ENCODE measurements around the gene IL27RA.

DNA sequence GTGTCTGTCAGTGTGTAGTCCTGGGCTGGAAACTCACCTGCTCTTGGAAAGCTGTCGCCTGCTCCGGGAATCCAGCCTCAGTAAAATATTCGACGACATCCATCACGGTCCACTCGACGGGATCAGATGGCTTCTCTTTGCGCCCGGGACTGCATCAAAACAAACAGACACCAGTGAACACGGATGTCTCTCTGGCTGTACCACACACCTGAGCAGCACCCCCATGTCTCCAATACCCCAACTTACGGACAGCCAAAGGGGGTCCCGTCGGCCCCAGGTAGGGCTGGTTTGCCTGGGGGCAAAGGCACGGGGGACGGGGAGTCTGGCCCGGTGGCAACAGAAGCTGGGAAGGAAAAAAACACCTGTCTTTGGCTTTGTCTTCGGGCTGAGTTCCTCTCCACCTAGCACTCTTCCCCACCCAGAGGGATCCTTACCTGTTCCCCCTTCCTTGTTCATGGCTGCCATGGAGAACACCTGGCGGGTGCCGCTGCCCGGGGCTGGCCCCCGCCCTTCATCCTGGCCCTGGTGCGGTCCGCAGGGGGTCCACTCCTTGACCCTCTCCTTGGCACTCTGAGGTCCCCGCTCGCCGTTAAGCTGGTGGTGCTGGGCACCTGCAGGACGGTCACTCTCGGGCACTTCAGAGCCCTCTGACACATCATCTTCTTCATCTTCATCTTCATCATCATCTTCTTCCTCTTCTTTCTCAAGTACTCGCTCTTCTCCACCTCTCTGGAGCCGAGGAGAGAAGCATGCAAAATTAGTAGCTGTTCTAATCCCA is 57.3 kb downstream of the IL27RA start:
- TF ChIP-seq CTCF (IDR thresholded peaks at IDR 0.05; ENCODE audit: low read depth, low read length, missing input control) (no peak), YY1 (IDR thresholded peaks at IDR 0.05) (no peak), MAX (IDR thresholded peaks at IDR 0.05) (no peak), SP1 (IDR thresholded peaks at IDR 0.05) (no peak), JUND (IDR thresholded peaks at IDR 0.05) (no peak), GABPA (IDR thresholded peaks at IDR 0.05 in 1 of 2, conservative IDR thresholded peaks at IDR 0.05 in 1 of 2) (no peak), TAF1 (conservative IDR thresholded peaks at IDR 0.05) (no peak), EGR1 (IDR thresholded peaks at IDR 0.05; ENCODE audit: low read depth in 2 of 2) (no peak), RXRA (IDR thresholded peaks at IDR 0.05) (no peak), FOXA1 (IDR thresholded peaks at IDR 0.05) (no peak), ATF3 (IDR thresholded peaks at IDR 0.05) (no peak), NR2F2 (IDR thresholded peaks at IDR 0.05) (no peak)
- TF ChIP-seq, protein P1, sequence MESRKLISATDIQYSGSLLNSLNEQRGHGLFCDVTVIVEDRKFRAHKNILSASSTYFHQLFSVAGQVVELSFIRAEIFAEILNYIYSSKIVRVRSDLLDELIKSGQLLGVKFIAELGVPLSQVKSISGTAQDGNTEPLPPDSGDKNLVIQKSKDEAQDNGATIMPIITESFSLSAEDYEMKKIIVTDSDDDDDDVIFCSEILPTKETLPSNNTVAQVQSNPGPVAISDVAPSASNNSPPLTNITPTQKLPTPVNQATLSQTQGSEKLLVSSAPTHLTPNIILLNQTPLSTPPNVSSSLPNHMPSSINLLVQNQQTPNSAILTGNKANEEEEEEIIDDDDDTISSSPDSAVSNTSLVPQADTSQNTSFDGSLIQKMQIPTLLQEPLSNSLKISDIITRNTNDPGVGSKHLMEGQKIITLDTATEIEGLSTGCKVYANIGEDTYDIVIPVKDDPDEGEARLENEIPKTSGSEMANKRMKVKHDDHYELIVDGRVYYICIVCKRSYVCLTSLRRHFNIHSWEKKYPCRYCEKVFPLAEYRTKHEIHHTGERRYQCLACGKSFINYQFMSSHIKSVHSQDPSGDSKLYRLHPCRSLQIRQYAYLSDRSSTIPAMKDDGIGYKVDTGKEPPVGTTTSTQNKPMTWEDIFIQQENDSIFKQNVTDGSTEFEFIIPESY (IDR thresholded peaks at IDR 0.05) = no peak
- TF ChIP-seq, protein P2, sequence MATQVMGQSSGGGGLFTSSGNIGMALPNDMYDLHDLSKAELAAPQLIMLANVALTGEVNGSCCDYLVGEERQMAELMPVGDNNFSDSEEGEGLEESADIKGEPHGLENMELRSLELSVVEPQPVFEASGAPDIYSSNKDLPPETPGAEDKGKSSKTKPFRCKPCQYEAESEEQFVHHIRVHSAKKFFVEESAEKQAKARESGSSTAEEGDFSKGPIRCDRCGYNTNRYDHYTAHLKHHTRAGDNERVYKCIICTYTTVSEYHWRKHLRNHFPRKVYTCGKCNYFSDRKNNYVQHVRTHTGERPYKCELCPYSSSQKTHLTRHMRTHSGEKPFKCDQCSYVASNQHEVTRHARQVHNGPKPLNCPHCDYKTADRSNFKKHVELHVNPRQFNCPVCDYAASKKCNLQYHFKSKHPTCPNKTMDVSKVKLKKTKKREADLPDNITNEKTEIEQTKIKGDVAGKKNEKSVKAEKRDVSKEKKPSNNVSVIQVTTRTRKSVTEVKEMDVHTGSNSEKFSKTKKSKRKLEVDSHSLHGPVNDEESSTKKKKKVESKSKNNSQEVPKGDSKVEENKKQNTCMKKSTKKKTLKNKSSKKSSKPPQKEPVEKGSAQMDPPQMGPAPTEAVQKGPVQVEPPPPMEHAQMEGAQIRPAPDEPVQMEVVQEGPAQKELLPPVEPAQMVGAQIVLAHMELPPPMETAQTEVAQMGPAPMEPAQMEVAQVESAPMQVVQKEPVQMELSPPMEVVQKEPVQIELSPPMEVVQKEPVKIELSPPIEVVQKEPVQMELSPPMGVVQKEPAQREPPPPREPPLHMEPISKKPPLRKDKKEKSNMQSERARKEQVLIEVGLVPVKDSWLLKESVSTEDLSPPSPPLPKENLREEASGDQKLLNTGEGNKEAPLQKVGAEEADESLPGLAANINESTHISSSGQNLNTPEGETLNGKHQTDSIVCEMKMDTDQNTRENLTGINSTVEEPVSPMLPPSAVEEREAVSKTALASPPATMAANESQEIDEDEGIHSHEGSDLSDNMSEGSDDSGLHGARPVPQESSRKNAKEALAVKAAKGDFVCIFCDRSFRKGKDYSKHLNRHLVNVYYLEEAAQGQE (IDR thresholded peaks at IDR 0.05) = no peak

Measured in liver (tissue), 3 donors.